ENCODE results near the gene TBC1D13. TPM values are rescaled to one million over a fixed set of nuclear protein-coding genes. Genes with fewer than 3 reads are reported as not detected.
A peak's percentile ranks its signal among the peaks of the same experiment; 100 is the strongest.

The TBC1D13 gene
- polyA plus RNA-seq, 1 experiment = 31.9 TPM

DNA sequence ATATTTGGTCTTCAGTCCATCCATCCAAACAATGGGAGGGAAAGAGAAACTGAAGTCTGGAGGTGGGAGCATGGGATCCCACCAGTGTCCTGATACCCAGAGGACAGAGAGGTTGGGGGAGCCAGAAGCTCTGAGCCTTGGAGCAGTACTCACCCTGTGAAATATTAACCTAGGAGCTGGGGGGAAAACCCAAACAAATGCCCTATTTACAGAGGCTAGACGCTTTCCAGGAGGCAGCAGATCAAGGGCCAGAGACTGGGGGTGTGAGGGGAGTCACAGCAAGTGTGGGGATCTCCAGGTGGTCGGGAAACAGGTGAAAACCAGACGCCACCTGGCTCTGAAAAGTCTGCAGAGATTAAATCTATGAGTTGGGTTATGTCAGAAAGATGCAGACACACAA, 21.6 kb upstream of the TBC1D13 start:
- CTCF ChIA-PET = no interaction called here

DNA sequence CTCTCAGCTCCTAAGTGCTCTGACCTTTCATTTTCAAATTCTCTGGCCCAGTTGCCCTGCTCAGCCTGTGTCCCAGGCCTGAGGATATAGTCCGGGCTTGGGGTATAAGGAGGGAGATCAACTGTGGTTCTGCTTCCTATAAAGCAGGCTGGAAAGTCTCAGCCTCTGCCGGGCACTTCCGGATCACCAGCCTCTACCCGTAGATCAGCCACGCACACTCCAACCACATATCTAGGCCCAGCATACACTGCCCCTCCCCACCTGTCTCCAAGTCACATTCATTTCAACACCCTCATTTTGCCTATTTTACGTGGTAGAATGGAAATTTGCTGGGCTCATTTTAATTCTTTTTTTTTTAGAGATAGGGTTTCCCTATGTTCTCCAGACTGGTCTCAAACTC, 18.4 kb upstream of the TBC1D13 start:
- no peak overlapping the region for H3K4me3 ChIP-seq (ENCODE audit: low read depth, low read length)
- DNase-seq (ENCODE audit: low read depth) = no peak
- ChIA-PET POLR2A (no interaction called here), CTCF (interaction anchor here (1.0 to 1.2 kb wide), 2 partner anchors 23 to 35 kb away, joined by 3 to 4 read pairs; no protein-coding TSS in a partner anchor)
- H3K36me3 ChIP-seq (ENCODE audit: control insufficient read depth, insufficient read depth, low read length) = peaks cover 3% of the 10 kb centered on the region
- no peak for TF ChIP-seq CTCF (IDR thresholded peaks at IDR 0.05; ENCODE audit: insufficient read depth, low read depth, low read length)
- H3K27me3 ChIP-seq (ENCODE audit: control insufficient read depth, insufficient read depth, low read length) = no peaks in the 10 kb centered on the region

More for the DNA sequence above, 21.6 kb upstream of the TBC1D13 start:
- Histone ChIP-seq H3K36me3 (ENCODE audit: control insufficient read depth, insufficient read depth, low read length) (peaks cover 5% of the 10 kb centered on the region), H3K4me3 (ENCODE audit: low read depth, low read length) (no peak overlapping the region), H3K27me3 (ENCODE audit: control insufficient read depth, insufficient read depth, low read length) (no peaks in the 10 kb centered on the region)
- no peak for TF ChIP-seq CTCF (IDR thresholded peaks at IDR 0.05; ENCODE audit: insufficient read depth, low read depth, low read length)
- POLR2A ChIA-PET = no interaction called here
- DNase-seq (ENCODE audit: low read depth) = no peak

DNA sequence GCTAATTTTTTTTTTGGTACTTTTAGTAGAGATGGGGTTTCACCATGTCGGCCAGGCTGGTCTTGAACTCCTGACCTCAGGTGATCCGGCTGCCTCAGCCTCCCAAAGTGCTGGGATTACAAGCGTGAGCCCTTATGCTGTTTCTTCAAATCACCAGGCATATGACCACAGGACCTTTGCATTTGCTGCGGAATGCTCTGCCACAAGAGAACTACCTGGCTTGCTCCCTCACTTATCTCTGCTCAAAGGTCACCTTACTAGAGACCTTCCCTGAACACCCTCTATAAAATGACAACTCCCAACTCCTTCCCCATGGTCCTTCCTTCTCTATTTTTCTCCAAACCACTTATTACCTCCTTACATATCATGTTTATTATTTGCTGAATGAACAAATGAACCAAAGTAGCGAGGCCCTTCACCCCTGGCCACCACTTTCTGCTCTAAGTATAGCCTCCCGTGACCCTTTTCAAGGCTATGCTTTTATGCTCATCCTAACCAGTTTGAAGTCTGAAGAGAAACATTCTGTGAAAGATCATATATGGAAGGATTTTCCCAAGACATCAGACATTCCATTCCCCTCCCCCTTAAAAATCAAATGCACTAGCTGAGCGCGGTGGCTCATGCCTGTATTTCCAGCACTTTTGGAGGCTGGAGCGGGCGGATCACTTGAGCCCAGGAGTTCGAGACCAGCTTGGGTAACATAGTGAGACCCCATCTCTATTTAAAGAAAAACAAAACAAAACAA, 16.6 kb upstream of the TBC1D13 start:
- ChIA-PET POLR2A (no interaction called here), CTCF (interaction anchor here (0.7 to 1.6 kb wide), 4 partner anchors 9 to 646 kb away, joined by 3 to 5 read pairs (median 4); partner anchors contain the start of gene ENDOG)
- no peaks in the 10 kb centered on the region for H3K27me3 ChIP-seq (ENCODE audit: control insufficient read depth, insufficient read depth, low read length)
- peaks cover 1% of the 10 kb centered on the region for H3K36me3 ChIP-seq (ENCODE audit: control insufficient read depth, insufficient read depth, low read length)
- TF ChIP-seq CTCF (IDR thresholded peaks at IDR 0.05; ENCODE audit: insufficient read depth, low read depth, low read length) = no peak
- DNase-seq (ENCODE audit: low read depth) = no peak
- H3K4me3 ChIP-seq (ENCODE audit: low read depth, low read length) = peak overlapping the region; percentile 69

GRCh38 chr9:128771094-128771721, 15.8 kb upstream of the TBC1D13 start:
- DNase-seq (ENCODE audit: low read depth) = no peak
- peaks cover 1% of the 10 kb centered on the region; the same call in 1 of the 2 replicates for H3K36me3 ChIP-seq (ENCODE audit: control insufficient read depth, insufficient read depth, low read length)
- CTCF ChIA-PET = interaction anchor here (0.7 to 1.6 kb wide), 5 partner anchors 9 to 647 kb away, joined by 3 to 5 read pairs (median 4); partner anchors contain the start of gene ENDOG
- no peaks in the 10 kb centered on the region for H3K27me3 ChIP-seq (ENCODE audit: control insufficient read depth, insufficient read depth, low read length)
- POLR2A ChIA-PET = no interaction called here
- peak overlapping the region; percentile 69 for H3K4me3 ChIP-seq (ENCODE audit: low read depth, low read length)
- no peak for TF ChIP-seq CTCF (IDR thresholded peaks at IDR 0.05; ENCODE audit: insufficient read depth, low read depth, low read length)

Measured in BJ (cell line).